Esophagus squamous epithelium (tissue), 4 donors: Measurements from ENCODE around the gene TUT7.

Experiments used
- CTCF ChIP-seq, 6 experiments: fragments of 450-650 bp in 4 of 6; fragments of 200-600 bp in 2 of 6; sonication (generic) in 2 of 6; IDR thresholded peaks; one replicate each; pipeline ENCODE4 v1.5.1; 2016 to 2019; ENCODE audit warnings: antibody characterized with exemption in 6 of 6, mild to moderate bottlenecking in 4 of 6, moderate library complexity in 4 of 6
- POLR2A ChIP-seq, 4 donors: fragments of 450-650 bp; IDR thresholded peaks; one replicate each; pipeline ENCODE4 v1.6.1; 2017; ENCODE audit warnings: antibody characterized with exemption in 4 of 4, mild to moderate bottlenecking in 4 of 4, moderate library complexity in 3 of 4

GRCh38 chr9:86337469-86338108 lies 16.6 kb downstream of the TUT7 start:
- no peak for TF ChIP-seq CTCF (IDR thresholded peaks at IDR 0.05)
- TF ChIP-seq POLR2A (IDR thresholded peaks at IDR 0.05) = no peak
